Activated CD4-positive, CD25-positive, alpha-beta regulatory T cell treated with anti-CD3 and anti-CD28 coated beads, Interleukin-2, amount 50 U/mL, for 16 hours (primary cell): ENCODE measurements around the gene CYP4F8.
A peak's percentile ranks its signal among the peaks of the same experiment; 100 is the strongest.
"Not testable (repeated sequence)": the region's sequence is repeated elsewhere in the genome, so short reads cannot be mapped to it uniquely, and the experiment has no call there.

ENCODE experiments used
- DNase-seq: peaks from one replicate; pipeline ENCODE4 v3.0.0-alpha.2; 2020; ENCODE audit warnings: low read depth, low spot score

Gene CYP4F8, protein sequence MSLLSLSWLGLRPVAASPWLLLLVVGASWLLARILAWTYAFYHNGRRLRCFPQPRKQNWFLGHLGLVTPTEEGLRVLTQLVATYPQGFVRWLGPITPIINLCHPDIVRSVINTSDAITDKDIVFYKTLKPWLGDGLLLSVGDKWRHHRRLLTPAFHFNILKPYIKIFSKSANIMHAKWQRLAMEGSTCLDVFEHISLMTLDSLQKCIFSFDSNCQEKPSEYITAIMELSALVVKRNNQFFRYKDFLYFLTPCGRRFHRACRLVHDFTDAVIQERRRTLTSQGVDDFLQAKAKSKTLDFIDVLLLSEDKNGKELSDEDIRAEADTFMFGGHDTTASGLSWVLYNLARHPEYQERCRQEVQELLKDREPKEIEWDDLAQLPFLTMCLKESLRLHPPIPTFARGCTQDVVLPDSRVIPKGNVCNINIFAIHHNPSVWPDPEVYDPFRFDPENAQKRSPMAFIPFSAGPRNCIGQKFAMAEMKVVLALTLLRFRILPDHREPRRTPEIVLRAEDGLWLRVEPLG

DNA sequence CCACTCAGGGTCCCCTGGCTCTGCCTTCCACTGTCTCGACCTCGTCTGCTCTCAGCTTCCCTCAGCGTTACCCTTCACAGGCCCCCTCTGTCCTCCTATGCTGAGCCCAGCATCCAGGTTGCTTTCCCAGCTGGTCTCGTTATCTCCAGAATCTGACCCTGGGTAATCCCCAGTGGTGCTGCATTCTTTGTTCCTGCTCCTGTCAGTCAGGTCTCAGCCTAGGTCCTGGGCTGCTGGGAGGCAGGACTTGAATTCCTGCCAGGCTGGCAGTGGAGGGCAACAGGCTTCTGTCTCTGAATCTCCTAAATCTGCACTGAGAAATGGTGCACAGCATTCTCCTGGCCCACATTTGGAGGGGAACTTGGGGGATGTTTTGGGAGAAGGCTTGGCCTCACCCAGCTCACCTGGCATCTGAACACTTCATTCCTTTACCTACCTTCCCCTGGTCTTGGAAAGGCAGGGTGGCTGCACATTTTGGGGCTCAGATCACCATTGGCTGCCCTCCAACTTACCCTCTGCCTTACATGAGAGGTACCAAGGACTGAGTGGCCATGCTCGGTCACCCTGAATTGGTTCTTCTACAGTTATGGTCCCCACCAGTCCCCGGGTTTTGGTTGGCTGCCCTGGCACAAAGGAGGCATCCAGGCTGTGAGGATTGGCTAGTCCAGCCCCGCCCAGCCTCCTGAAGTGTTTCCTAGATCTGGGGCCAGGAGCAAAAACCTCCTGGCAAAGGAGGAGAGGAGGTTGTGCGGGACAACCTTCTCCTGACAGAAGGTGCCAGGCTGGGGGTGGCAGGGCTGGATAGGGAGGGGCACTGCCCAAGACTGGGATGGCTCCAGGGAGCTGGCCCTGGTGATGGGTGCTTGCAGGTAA, at the start of gene CYP4F8:
TSS of gene CYP4F8 (plus strand) at position 712 of the 873 bp plus-strand sequence. CDS start 399 bp downstream, outside the sequence.
- no peak for DNase-seq

DNA sequence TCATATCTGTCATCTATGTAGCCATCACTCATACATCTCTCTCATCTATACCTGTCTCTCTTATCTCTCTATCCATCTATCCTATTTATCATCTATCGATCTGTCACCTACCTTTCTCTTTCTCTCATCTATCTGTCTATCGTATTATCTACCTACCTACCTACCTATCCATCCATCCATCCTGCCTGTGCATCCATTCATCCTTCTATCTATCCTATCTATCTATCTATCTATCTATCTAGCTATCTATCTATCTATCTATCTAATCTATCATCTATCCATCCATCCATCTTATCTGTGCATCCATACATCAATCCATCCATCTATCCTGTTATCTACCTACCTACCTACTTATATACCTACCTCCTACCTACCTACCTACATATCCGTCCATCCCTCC, 44.6 kb upstream of the CYP4F8 start:
- no peak for DNase-seq

DNA sequence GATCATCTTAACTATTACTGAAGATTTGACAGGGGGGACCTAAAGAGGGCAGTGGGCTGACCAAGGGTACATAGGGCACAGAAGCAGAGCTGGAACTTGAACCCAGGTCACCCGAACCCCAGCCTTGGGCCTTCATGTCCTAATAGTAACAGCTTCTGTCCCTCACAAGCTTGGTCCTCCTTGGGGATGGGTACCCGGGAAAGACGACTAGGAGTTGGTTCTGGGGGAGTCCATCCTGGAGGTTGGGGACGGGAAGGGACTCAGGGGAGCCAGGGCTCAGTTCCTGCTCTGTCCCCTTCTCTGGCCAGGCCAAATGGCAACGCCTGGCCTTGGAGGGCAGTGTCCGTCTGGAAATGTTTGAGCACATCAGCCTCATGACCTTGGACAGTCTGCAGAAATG, 39.6 kb upstream of the CYP4F8 start:
- no peak for DNase-seq

DNA sequence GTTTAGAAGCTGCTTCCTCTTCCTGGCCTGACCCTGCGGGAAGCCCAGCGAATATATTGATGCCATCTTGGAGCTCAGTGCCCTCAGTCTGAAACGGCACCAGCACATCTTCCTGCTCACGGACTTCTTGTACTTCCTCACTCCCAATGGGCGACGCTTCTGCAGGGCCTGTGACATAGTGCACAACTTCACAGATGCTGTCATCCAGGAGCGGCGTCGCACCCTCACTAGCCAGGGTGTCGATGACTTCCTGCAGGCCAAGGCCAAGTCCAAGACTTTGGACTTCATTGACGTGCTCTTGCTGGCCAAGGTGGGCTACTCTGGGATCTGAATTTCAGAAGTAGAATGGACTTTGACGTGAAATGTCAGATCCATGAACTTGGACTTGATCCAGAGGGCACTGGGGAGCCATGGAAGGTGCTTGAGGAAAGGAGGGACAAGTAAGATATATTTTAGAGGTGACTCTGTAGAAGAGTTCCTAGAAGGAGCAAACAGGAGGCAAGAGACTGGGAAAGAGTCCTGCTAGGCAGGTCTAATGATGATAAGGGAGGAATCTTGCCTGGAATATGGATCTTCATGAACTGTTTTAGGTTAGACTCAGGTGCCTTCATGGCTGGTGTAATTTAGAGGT, 38.4 kb upstream of the CYP4F8 start:
- no peak for DNase-seq

DNA sequence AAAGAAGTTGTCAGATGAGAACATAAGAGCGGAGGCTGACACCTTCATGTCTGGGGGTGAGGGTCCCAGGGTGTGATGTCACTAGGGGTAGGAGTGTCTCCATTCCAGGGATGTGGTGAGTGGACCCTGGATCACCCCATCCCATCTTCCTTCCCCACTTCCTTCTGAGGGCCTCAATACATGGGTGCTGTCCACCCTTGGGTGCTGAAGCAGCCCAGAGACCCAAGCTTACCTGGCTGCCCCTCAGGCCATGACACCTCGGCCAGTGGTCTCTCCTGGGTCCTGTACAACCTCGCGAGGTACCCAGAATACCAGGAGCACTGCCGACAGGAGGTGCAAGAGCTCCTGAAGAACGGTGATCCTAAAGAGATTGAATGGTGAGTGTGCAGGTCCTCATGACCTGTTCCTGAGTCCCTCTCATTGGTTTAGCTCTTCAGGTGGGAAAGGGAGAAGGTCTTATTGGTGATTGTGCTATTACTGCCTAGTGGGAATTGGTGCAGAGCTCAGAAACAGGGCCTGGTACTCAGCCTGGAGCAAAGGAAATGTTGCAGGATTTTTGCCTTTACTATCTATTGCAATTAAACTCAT, 37.7 kb upstream of the CYP4F8 start:
- no peak for DNase-seq

DNA sequence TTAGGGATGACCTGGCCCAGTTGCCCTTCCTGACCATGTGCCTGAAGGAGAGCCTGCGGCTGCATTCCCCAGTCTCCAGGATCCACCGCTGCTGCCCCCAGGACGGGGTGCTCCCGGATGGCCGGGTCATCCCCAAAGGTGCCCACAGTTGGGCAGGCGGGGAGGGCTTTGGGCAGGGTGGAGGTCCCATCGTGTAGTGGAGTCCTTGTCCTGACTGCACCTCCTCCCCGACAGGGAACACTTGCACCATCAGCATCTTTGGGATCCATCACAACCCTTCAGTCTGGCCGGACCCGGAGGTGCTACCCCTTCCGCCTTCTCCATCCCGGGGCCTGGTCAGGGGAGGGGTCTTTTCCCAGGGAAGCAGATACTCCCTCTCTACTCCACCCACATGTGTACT, 31.7 kb upstream of the CYP4F8 start:
- no peak for DNase-seq

DNA sequence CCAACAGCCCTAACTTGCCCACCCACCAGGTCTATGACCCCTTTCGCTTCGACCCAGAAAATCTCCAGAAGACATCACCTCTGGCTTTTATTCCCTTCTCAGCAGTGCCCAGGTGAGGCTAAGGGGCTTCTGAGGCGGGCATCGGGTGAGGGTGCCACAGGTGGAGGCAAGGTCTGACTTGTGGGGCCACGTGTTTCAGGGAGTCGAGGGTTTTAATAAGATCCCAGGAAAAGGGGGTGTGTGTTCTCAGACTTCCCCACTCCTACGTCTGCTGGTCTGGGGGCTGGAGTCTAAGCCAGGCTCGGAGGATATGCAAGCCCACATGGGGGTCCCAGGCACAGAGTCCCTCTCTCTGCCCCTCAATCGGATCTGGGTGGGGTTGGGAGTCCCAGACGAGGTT, 30.9 kb upstream of the CYP4F8 start:
- DNase-seq: no peak

DNA sequence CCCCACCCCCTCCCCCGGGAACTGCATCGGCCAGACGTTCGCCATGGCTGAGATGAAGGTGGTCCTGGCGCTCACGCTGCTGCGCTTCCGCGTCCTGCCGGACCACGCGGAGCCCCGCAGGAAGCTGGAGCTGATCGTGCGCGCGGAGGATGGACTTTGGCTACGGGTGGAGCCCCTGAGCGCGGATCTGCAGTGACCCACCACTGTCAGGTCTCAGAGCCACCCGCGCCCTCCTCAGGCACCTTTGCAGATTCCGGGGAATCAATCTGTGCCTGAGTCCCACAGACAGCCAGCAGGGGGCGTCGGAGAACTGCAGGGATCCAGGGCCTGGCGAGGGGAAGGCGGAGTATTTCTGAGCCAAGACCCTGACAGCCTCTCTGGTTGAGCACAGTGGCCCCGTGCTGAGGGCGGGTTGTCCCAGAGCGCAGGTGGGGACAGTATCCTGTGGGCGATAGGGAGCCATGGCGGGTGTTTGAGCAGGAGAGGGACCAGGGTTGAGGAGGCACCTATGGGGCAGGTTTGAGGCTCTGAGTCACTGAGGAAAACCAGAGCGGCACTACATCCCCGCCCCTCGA, 30.4 kb upstream of the CYP4F8 start:
- peak; percentile 71 for DNase-seq

DNA sequence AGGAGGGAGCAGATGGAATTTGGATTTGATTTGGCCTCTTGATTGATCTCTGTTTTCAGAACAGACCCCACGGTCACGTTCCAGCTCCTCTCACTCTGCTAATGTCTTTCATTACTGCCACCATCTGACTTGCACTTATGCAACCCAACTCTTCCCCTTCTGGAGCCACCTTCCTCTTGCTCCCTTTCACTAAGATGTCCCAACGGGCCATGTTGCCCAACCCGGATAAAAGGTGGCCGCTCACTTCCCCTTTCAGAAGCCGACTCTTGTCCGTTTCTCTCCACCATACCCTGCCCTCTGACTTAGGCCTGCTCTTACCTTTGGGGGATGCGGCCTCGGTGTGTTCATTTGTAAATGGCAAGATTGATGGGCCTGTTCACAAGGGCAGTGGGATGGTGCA, 27.4 kb upstream of the CYP4F8 start:
- no peak for DNase-seq

DNA sequence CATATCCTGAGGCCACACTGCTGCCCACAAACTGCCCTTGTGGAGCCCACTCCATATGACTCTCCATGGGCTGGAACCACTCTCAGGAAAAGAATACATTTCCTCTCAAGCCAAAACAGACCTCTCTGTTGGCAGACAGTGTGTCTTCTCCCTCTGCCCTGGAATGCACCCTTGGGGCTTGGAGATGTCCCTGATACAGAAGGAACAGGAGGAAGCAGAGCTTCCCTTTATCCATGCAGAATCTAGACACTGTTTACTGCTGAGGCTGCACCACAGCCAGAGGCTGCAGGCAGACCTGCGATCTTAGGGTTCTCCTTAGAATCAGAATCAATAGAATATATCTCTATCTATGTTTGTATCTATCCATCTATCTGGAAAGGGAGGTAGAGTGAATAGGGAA, 26.8 kb upstream of the CYP4F8 start:
- no peak for DNase-seq

DNA sequence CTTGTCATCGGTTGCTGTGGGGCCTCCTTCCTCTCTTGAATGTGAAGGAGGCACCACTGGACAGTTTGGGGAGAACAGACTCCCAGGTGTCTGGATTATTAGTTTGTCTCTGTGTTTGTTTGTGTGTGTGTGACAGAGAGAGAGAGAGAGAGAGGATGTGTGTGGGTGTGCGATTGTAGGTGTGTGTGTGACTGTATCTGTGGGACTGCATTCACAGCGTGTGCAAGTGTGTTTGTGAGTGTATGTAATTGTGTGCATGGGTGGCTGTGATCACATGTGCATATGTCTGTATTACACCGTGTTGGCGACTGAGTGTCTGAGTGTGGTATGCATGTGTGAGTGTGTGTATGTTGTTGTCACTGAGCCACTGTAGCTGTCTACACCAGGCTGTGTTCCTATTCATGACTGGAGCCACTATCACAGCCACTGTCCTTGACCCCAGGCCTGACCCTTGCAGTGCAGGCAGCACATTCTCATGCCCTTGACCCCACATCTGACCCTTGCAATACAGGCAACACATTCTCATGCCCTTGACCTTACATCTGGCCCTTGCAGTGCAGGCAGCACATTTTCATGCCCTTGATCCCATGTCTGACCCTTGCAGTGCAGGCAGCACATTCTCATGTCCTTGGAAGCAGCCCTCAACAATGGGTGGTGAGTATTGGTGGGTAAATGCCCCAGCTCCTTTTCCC, 25.1 kb upstream of the CYP4F8 start:
- no peak for DNase-seq

DNA sequence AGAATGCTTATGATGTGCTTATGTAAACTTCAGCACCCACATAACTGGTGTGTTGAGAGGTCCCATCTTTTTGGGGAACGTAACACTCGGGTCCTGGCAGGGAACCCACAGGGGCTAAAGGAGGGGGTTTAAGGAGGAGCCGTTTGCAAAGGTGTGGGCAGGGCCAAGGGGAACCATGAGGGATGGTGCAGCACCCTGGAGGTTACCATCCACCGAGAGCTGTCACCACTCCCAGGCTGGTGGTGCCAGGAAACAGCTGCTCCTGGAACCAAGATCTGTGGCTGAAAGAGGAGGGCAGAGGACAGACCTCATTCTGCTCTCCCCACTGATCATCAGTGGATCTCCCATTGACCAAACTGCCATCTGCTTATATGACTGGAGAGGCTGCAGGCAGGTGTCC, 23.2 kb upstream of the CYP4F8 start:
- no peak for DNase-seq

DNA sequence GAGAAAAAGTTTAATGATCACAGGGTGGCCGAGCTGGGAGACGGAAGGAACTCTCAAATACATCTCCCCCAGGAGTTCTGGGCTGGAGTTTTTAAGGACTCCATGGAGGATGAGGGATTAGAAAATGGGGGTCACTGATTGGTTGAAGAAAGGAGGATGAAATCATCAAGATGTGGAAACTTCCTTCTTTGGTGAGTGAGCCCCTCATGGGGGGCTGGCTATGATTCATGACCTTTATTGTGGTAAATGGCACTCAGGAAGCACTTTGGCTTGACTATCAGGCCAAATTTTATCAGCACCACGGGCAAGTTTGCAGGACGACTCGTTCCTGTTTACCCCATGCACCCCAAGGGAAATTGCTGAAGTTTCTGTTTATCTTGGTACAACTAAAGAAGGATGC, 22.5 kb upstream of the CYP4F8 start:
- DNase-seq: not testable (repeated sequence)

DNA sequence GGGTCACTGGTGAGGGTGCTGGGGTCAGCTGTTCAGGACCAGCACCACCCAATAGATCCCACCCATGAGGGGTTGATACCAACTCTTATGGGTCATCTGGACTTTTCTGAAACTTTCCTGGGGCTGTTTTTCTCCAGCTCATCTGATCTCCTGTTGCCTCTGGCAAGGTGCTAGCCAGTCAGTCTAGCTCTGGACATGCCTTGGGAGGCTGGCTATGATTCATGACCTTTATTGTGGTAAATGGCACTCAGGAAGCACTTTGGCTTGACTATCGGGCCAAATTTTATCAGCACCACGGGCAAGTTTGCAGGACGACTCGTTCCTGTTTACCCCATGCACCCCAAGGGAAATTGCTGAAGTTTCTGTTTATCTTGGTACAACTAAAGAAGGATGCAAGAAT, 21.3 kb upstream of the CYP4F8 start:
- DNase-seq: not testable (repeated sequence)

DNA sequence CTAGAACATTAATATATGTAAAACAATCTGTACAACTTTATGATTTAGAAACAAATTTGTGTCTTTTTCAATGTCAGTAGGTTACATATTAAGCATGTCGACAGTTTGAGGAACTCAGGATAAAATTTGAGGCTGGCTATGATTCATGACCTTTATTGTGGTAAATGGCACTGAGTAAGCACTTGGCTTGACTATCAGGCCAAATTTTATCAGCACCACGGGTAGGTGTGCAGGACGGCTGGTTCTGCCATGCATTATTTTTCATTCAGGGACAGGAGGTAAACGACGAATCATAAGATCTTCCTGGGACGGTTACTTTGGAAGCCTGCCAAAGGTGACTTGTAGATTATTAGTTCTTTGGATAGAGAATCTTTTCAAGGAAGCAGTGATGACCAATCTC, 19.9 kb upstream of the CYP4F8 start:
- DNase-seq: no peak

DNA sequence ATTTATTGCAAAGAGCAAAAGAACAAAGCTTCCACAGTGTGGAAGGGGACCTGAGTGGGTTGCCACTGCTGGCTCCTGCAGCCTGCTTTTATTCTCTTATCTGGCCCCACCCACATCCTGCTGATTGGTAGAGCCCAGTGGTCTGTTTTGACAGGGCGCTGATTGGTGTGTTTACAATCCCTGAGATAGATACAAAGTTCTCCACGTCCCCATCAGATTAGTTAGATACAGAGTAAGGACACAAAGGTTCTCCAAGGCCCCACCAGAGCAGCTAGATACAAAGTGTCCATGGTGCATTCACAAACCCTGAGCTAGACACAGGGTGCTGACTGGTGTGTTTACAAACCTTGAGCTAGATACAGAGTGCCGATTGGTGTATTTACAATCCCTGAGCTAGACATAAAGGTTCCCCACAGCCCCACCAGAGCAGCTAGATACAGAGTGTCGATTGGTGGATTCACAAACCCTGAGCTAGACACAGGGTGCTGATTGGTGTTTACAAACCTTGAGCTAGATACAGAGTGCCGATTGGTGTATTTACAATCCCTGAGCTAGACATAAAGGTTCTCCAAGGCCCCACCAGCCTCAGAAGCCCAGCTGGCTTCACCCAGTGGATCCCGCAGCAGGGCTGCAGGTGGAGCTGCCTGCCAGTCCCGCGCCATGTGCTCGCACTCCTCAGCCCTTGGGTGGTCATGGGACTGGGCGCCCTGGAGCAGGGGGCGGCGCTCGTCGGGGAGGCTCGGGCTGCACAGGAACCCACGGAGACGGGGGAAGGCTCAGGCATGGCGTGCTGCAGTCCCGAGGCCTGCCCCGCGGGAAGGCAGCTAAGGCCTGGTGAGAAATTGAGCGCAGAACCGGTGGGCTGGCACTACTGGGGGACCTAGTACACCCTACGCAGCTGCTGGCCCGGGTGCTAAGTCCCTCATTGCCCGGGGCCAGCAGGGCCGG, 6.8 kb upstream of the CYP4F8 start:
- not testable (repeated sequence) for DNase-seq

DNA sequence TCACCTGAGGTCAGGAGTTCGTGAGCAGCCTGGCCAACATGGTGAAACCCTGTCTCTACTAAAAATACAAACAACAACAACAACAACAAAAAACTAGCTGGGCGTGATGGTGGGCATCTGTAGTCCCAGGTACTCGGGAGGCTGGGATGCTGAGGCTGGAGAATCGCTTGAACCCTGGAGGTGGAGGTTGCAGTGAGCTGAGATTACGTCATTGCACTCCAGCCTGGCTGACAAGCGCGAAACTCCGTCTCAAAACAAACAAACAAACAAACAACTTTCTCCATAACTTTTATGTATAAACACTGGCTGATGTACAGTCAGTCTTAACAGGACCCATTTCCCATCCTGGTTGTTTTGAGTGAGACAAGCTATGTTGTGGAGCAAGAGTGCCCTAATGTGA, 5.8 kb upstream of the CYP4F8 start:
- no peak for DNase-seq

DNA sequence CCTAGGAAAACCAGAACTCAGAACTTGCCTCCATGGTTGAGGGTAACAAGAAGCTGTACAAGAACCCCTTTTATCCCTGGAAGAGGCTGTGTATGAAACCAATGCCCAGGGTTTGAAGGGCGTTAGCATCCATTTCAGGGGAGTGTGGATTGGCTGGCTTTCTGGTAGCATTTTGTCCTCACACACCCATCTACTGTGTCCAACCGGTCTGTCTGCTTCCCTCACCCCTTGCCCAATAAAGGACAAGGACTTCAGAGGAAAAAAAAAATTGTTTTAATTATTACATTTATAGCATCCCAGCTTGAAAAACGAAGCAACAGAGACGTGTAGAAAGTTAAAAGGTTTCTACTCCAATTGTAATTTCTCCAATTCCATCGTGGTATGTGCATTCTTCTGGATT, 2.7 kb upstream of the CYP4F8 start:
- no peak for DNase-seq

DNA sequence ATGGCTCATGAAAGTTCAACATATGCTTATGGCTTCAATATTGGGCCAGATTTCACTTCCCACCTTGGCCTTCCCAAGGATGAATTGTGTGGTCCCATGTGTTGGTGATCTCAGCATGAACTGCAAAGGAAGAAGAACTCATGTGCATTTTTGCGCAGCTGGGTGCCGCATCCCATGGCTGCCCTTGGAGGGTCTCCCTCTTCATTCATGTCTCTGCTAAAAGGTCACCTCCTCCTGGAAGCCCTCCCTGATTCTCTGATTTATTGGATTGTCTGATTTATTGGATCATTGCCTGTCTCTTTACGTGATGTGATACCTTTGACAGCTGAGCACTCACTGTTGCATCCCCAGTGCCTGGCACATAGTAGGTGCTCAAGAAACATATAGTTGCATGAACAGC, 1.7 kb upstream of the CYP4F8 start:
- no peak for DNase-seq

DNA sequence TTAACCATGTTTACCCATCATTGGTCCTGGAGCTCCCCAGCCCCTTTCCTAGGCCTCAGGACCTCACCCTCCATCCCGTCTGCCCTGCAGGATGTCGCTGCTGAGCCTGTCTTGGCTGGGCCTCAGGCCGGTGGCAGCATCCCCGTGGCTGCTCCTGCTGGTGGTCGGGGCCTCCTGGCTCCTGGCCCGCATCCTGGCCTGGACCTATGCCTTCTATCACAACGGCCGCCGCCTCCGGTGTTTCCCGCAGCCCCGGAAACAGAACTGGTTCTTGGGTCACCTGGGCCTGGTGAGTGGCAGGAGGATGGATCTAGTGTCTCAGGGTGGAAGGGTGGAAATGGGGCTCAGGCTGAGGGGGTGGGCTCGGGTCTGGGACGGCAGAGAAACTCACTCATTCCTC, 508 bp downstream of the CYP4F8 start:
- no peak for DNase-seq
